Measurements from ENCODE around the gene DOK5. TPM values are rescaled to one million over a fixed set of nuclear protein-coding genes. Genes with fewer than 3 reads are reported as not detected.

DOK5 gene
- total and polyA plus RNA-seq, 2 donors (not counting 3 experiments of a cell fraction or from before 2014, with no cell fraction given): 3.5 to 14.2 TPM

DNA sequence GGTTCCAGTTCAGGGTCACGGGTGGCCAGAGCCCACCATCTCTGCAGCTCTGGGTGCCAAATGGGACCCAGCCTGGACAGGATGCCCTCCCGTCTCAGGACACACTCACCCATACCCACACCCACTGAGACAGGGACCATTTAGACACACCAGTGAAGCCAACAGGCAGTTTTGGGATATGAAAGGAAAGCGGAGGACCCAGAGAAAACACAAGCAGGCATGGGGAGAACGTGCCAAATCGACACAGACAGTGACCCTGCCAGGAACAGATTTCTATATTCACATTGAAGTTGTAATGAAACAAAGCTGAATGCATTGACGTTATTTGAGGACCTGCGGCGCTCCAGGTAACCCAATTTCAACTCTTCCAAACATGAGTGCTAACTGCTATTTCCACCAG, 164.5 kb downstream of the DOK5 start:
- dilution Hi-C loops (cut with MboI; ENCODE audit: extremely low pct_ligation_motif_present, low sequenced_read_pairs): no loop called here
- no TSS peak for BruUV-seq (replicated peaks)
- H3K9me3 ChIP-seq (replicated peaks; ENCODE audit: control insufficient read depth, insufficient read depth, low read length): no peaks in the 10 kb centered on the region
- H3K27ac ChIP-seq (ENCODE audit: insufficient read depth, low read depth, low read length): no peak overlapping the region
- ChIA-PET POLR2A (no interaction called here), CTCF (interaction anchor here (1.4 kb wide), 1 partner anchor 421 kb away, joined by 4 read pairs; no protein-coding TSS in a partner anchor)
- no peaks in the 10 kb centered on the region for H3K36me3 ChIP-seq (ENCODE audit: control insufficient read depth in 2 of 2, extremely low read depth in 1 of 2, insufficient read depth in 2 of 2, low read length in 2 of 2)
- no peak for FAIRE-seq
- no peaks in the 10 kb centered on the region for H3K79me2 ChIP-seq (ENCODE audit: control insufficient read depth, insufficient read depth, low read length)
- H3K9ac ChIP-seq (replicated peaks; ENCODE audit: extremely low read depth, insufficient read depth, low read length): no peak overlapping the region
- no peaks in the 10 kb centered on the region for H3K9me1 ChIP-seq (replicated peaks; ENCODE audit: control insufficient read depth, extremely low read depth, insufficient read depth, low read length)
- no peaks in the 10 kb centered on the region for H4K20me1 ChIP-seq (replicated peaks; ENCODE audit: control insufficient read depth, extremely low read depth, insufficient read depth, low read length)
- H3K4me2 ChIP-seq (ENCODE audit: insufficient read depth, low read length): no peak overlapping the region
- H3K4me3 ChIP-seq (replicated peaks in 1 of 3; ENCODE audit: insufficient read depth in 1 of 3, low read depth in 1 of 3, low read length in 3 of 3): no peak overlapping the region
- DNase-seq (ENCODE audit: low read depth, low spot score): no peak
- no peak for TF ChIP-seq POLR2A (IDR thresholded peaks at IDR 0.05; ENCODE audit: low read depth, low read length)
- no peak for TF ChIP-seq MYC (IDR thresholded peaks at IDR 0.05; ENCODE audit: low read depth, low read length)
- no peak for TF ChIP-seq GATA2 (IDR thresholded peaks at IDR 0.05; ENCODE audit: insufficient read depth, insufficient read length, low read depth, low read length)
- H3K4me1 ChIP-seq (ENCODE audit: control insufficient read depth, extremely low read depth, insufficient read depth, low read length): no peaks in the 10 kb centered on the region
- H3K27me3 ChIP-seq (ENCODE audit: control insufficient read depth in 2 of 2, insufficient read depth in 2 of 2, low read length in 2 of 2): no peaks in the 10 kb centered on the region
- intact Hi-C loops (cut with micrococcal nuclease): no loop called here
- no peak overlapping the region for H2AFZ ChIP-seq (ENCODE audit: low read depth, low read length)

DNA sequence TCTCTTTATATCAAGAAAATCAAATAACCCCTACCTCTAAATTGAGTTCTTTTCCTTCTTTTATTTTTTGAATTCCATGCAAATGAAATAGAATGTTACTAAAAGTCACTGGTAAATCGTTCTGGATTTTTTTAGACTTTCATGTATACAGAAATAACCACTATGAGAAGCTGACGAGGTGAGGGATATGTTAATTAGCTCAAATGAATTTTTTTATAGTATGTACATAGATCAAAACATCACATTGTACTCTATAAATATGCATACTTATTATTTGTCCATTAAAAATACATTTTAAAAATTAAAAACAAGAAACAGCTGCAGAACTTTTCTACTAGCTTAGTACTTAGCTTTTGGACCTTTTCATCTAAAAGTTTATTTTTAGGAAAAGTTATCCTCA, 165.4 kb downstream of the DOK5 start:
- dilution Hi-C loops (cut with MboI; ENCODE audit: extremely low pct_ligation_motif_present, low sequenced_read_pairs): no loop called here
- H3K36me3 ChIP-seq (ENCODE audit: control insufficient read depth in 2 of 2, extremely low read depth in 1 of 2, insufficient read depth in 2 of 2, low read length in 2 of 2): no peaks in the 10 kb centered on the region
- H3K9me3 ChIP-seq (replicated peaks; ENCODE audit: control insufficient read depth, insufficient read depth, low read length): no peaks in the 10 kb centered on the region
- intact Hi-C loops (cut with micrococcal nuclease): no loop called here
- ChIA-PET POLR2A (no interaction called here), CTCF (interaction anchor here (1.4 kb wide), 1 partner anchor 422 kb away, joined by 4 read pairs; no protein-coding TSS in a partner anchor)
- no TSS peak for BruUV-seq (replicated peaks)
- no peaks in the 10 kb centered on the region for H3K4me1 ChIP-seq (ENCODE audit: control insufficient read depth, extremely low read depth, insufficient read depth, low read length)
- H2AFZ ChIP-seq (ENCODE audit: low read depth, low read length): no peak overlapping the region
- H3K9ac ChIP-seq (replicated peaks; ENCODE audit: extremely low read depth, insufficient read depth, low read length): no peak overlapping the region
- H4K20me1 ChIP-seq (replicated peaks; ENCODE audit: control insufficient read depth, extremely low read depth, insufficient read depth, low read length): no peaks in the 10 kb centered on the region
- no peak overlapping the region for H3K4me2 ChIP-seq (ENCODE audit: insufficient read depth, low read length)
- no peak overlapping the region for H3K4me3 ChIP-seq (replicated peaks in 1 of 3; ENCODE audit: insufficient read depth in 1 of 3, low read depth in 1 of 3, low read length in 3 of 3)
- FAIRE-seq (no peak), DNase-seq (ENCODE audit: low read depth, low spot score) (no peak)
- TF ChIP-seq POLR2A (IDR thresholded peaks at IDR 0.05; ENCODE audit: low read depth, low read length): no peak
- no peak for TF ChIP-seq JUN (IDR thresholded peaks at IDR 0.05; ENCODE audit: borderline replicate concordance, insufficient read depth, insufficient read length, low read depth)
- no peaks in the 10 kb centered on the region for H3K79me2 ChIP-seq (ENCODE audit: control insufficient read depth, insufficient read depth, low read length)
- H3K9me1 ChIP-seq (replicated peaks; ENCODE audit: control insufficient read depth, extremely low read depth, insufficient read depth, low read length): no peaks in the 10 kb centered on the region
- H3K27me3 ChIP-seq (ENCODE audit: control insufficient read depth in 2 of 2, insufficient read depth in 2 of 2, low read length in 2 of 2): no peaks in the 10 kb centered on the region
- H3K27ac ChIP-seq (ENCODE audit: insufficient read depth, low read depth, low read length): no peak overlapping the region
